Esophagus squamous epithelium (tissue), 4 donors: ENCODE data around the gene JARID2.

Source experiments
- POLR2A ChIP-seq, 4 donors: fragments of 450-650 bp; IDR thresholded peaks; one replicate each; pipeline ENCODE4 v1.6.1; 2017; ENCODE audit warnings: antibody characterized with exemption in 4 of 4, mild to moderate bottlenecking in 4 of 4, moderate library complexity in 3 of 4
- TF ChIP-seq, protein P1 (sequence below), 6 experiments: fragments of 450-650 bp in 4 of 6; fragments of 200-600 bp in 2 of 6; sonication (generic) in 2 of 6; IDR thresholded peaks; one replicate each; pipeline ENCODE4 v1.5.1; 2016 to 2019; ENCODE audit warnings: antibody characterized with exemption in 6 of 6, mild to moderate bottlenecking in 4 of 6, moderate library complexity in 4 of 6

DNA sequence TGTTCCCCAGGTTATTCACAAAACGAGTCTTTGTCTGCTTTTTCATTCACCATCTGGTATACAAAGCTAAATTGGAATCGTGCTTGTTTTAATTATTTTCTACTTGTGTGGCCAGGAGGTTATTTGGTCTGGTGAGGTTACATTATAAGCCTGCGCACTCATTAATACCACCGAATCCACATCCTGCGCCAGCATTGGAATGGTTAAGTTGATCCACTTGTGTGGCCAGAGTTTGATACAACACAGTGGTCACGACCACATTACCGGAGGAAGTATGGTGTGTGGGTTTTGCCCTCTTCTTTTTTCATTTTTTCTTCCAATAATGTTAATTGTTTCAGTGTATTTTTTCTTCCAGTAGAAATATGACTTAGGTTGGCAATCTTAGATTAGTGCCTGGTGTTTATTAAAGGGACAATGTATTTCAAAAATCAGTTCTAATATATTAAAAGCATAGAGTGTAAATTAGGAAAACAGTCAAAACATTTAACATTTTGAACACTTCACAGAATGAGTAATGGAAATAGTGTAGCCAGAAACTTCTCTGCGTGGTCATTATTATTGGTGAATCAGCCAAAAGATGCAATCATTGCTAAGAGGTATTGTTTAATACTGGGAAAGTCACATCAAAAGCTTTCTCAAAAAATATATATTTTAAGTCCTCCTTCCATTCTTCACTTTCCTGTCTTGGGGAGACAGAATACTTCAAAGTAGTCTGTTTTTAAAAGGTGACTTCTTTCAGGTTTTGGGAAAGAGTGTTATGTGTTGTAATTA lies 84.5 kb downstream of the JARID2 start:
- TF ChIP-seq, protein P1, sequence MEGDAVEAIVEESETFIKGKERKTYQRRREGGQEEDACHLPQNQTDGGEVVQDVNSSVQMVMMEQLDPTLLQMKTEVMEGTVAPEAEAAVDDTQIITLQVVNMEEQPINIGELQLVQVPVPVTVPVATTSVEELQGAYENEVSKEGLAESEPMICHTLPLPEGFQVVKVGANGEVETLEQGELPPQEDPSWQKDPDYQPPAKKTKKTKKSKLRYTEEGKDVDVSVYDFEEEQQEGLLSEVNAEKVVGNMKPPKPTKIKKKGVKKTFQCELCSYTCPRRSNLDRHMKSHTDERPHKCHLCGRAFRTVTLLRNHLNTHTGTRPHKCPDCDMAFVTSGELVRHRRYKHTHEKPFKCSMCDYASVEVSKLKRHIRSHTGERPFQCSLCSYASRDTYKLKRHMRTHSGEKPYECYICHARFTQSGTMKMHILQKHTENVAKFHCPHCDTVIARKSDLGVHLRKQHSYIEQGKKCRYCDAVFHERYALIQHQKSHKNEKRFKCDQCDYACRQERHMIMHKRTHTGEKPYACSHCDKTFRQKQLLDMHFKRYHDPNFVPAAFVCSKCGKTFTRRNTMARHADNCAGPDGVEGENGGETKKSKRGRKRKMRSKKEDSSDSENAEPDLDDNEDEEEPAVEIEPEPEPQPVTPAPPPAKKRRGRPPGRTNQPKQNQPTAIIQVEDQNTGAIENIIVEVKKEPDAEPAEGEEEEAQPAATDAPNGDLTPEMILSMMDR (IDR thresholded peaks at IDR 0.05): no peak
- TF ChIP-seq POLR2A (IDR thresholded peaks at IDR 0.05): no peak
